Lower lobe of right lung (tissue), 2 donors: Measurements from ENCODE around the gene ALDH3A1. TPM values are rescaled to one million over a fixed set of nuclear protein-coding genes. Genes with fewer than 3 reads are reported as not detected.

ENCODE experiments used
- ATAC-seq, 2 donors: fragments of 200-7000 bp; cut with Tn5 transposase; one replicate each; pipeline ENCODE4 v1.9.1; 2020 to 2022; ENCODE audit warnings: mild to moderate bottlenecking in 2 of 2, moderate library complexity in 2 of 2
- DNase-seq: peaks from one replicate; pipeline ENCODE4 v3.0.0-alpha.2; 2020
- H3K27ac ChIP-seq: fragments of 200-600 bp; one replicate; pipeline ENCODE4 v1.8.0; 2022
- H3K27me3 ChIP-seq: fragments of 200-600 bp; one replicate; pipeline ENCODE4 v1.8.0; 2022; ENCODE audit warnings: low read depth
- H3K36me3 ChIP-seq: fragments of 200-600 bp; one replicate; pipeline ENCODE4 v1.8.0; 2022; ENCODE audit warnings: mild to moderate bottlenecking
- H3K4me1 ChIP-seq: fragments of 200-600 bp; one replicate; pipeline ENCODE4 v1.8.0; 2022
- H3K4me3 ChIP-seq: fragments of 200-600 bp; one replicate; pipeline ENCODE4 v1.8.0; 2022; ENCODE audit warnings: mild to moderate bottlenecking
- H3K9me3 ChIP-seq: fragments of 200-600 bp; one replicate; pipeline ENCODE4 v1.8.0; 2022
- intact Hi-C: fragments of 100-400 bp; cut with DNase I; formaldehyde crosslinking; loops from one replicate; pipeline ENCODE4 v1.11.0; 2022
- total RNA-seq: library from RNA; stranded (reverse); fragmentation: NEBNext Ultra II Directional; extraction: Animal tissue kit (Norgen Biotek cat#: 25700); gene quantifications from one replicate; pipeline ENCODE4 v1.2.1, GENCODE V29; 2021
- TF ChIP-seq, protein P1 (sequence below): fragments of 200-600 bp; IDR thresholded peaks from one replicate; pipeline ENCODE4 v1.8.0; 2022; ENCODE audit warnings: antibody characterized with exemption, mild to moderate bottlenecking
- donor health status: DM: no; HTN: yes; CAD: no; lungs with severe emphysema.

ALDH3A1 gene
- total RNA-seq, 1 donor from 2014 or later = 6.7 TPM

DNA sequence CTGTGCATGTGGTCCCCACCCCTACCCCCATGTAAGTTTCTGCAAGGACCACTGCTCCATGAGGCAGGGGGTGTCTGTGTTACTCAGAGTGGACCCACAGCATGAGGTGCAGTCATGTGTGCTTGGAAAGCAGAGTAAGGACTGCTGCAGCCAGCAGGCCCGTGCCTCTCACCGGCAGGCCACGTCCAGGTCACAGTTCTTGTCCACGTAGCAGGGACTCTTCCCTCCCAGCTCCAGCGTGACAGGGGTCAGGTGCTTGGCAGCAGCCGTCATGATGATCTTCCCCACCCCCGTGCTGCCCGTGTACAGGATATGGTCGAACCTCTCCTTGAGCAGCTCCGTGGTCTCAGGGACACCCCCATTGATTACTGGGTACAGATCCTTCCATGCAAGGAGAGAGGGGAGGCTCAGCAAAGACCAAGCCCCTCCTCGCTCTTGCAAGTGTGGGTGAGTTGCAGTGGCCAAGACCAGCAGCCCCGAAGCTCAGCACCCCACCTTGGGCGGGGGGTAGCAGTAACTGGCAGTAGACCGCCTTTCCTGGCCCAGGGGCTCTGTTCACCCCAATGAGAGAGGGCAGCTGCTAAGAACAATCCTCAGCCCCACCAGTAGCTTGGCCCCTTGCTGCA, 6.2 kb downstream of the ALDH3A1 start:
- intact Hi-C loops = no loop called here
- no peak for ATAC-seq
- H3K36me3 ChIP-seq = no peaks in the 10 kb centered on the region
- peaks cover 15% of the 10 kb centered on the region for H3K4me1 ChIP-seq
- H3K4me3 ChIP-seq = no peak overlapping the region
- no peak for DNase-seq
- TF ChIP-seq, protein P1, sequence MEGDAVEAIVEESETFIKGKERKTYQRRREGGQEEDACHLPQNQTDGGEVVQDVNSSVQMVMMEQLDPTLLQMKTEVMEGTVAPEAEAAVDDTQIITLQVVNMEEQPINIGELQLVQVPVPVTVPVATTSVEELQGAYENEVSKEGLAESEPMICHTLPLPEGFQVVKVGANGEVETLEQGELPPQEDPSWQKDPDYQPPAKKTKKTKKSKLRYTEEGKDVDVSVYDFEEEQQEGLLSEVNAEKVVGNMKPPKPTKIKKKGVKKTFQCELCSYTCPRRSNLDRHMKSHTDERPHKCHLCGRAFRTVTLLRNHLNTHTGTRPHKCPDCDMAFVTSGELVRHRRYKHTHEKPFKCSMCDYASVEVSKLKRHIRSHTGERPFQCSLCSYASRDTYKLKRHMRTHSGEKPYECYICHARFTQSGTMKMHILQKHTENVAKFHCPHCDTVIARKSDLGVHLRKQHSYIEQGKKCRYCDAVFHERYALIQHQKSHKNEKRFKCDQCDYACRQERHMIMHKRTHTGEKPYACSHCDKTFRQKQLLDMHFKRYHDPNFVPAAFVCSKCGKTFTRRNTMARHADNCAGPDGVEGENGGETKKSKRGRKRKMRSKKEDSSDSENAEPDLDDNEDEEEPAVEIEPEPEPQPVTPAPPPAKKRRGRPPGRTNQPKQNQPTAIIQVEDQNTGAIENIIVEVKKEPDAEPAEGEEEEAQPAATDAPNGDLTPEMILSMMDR = no peak
- no peaks in the 10 kb centered on the region for H3K9me3 ChIP-seq
- no peaks in the 10 kb centered on the region for H3K27me3 ChIP-seq
- H3K27ac ChIP-seq = no peak overlapping the region

DNA sequence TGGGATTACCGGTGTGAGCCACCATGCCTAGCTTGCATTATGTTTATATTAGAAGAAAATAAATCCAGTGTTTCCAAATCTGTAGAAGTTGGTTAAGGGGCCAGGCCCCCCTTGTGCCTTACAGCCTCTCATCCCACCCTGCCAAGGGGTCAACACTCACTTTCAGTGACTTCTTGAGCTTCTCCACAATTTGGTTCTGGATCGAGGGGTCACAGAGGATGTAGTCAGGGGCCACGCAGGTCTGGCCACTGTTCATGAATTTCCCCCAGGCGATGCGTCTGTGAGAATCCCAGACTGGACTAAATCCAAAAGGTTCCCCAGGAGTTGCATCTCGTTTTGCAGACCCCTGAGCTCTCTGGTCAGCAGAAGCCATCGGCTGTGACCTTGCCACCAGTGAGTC, 7.2 kb downstream of the ALDH3A1 start:
- no peaks in the 10 kb centered on the region for H3K36me3 ChIP-seq
- ATAC-seq = no peak
- no peak overlapping the region for H3K27ac ChIP-seq
- H3K4me3 ChIP-seq = no peak overlapping the region
- peaks cover 15% of the 10 kb centered on the region for H3K4me1 ChIP-seq
- H3K9me3 ChIP-seq = no peaks in the 10 kb centered on the region
- no peaks in the 10 kb centered on the region for H3K27me3 ChIP-seq
- intact Hi-C loops = no loop called here
- DNase-seq = no peak
- TF ChIP-seq, protein P1 = no peak

DNA sequence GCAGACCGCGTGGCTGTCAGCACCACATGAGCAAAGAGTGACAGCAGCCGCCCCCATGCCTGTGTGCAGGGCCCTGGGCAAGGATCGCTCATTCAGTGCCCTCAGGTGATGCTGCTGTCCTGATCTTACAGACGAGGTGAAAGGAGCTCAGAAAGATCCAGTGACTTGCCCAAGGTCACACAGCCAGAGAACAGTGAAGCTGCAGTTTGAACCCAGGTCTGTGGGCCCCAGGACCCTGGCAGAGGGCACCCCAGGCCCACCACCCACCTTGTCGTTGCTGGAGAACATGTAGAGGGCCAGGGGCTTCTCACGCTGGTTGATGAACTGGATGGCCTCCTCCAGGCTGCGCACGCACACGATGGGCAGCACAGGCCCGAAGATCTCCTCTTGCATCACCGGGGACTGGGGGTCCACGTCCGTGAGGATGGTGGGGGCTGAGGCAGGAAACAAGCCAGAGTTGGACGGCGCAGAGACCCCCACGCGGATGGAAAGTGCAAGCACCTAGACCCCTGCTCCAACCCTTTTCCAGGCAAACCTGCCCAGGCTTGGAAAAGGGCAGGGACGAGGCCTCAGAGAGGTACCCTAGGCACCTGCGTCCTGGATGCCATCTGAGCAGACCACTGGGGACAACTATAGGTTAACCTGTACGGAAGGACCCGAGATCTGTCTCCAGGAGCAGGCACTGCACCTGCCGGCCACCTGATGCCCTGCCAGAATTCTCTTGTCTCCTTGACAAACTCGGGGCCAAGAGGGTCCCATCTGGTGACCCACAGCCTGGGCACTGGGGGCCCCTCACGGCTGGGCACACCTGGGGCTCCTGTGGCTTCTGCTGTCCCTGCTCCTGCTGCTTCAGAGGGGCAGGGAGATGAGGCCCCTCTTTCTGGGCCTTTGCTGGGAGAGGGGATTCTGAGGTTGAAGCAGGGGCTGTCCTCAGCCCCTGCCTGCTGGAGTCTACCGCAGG, 8.6 kb downstream of the ALDH3A1 start:
- DNase-seq = no peak
- peaks cover 5% of the 10 kb centered on the region for H3K4me1 ChIP-seq
- no peak overlapping the region for H3K4me3 ChIP-seq
- H3K27ac ChIP-seq = no peak overlapping the region
- no peaks in the 10 kb centered on the region for H3K9me3 ChIP-seq
- TF ChIP-seq, protein P1 = no peak
- H3K27me3 ChIP-seq = no peaks in the 10 kb centered on the region
- no peak for ATAC-seq
- no peaks in the 10 kb centered on the region for H3K36me3 ChIP-seq
- intact Hi-C loops = no loop called here

- peaks cover 7% of the 10 kb centered on the region for H3K4me1 ChIP-seq
- H3K9me3 ChIP-seq = no peaks in the 10 kb centered on the region
- TF ChIP-seq, protein P1 = no peak
- H3K36me3 ChIP-seq = no peaks in the 10 kb centered on the region
- no peaks in the 10 kb centered on the region for H3K27me3 ChIP-seq
- intact Hi-C loops = no loop called here
- no peak overlapping the region for H3K4me3 ChIP-seq
- no peak for ATAC-seq
- no peak for DNase-seq
- no peak overlapping the region for H3K27ac ChIP-seq
Observed at GRCh38 chr17:19738757-19739156, 9.3 kb downstream of the ALDH3A1 start.

DNA sequence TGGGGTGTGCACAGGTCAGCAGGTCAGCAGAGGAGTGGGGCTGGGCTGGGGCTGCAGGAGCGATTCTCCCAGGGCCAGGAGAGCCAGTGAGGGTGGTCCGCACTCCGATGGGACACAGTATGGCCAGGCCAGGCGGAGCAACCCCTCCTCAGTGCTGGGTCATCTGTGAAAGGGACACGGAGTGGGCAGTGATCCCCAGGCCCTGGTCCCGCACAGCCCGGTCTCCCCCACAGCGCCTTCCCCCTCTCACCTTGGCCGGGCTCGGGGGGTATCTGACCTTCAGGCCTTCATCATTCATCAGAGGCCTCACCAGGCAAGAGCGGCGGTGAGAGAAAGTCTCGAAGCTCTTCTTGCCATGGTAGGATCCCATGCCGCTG, 10.0 kb downstream of the ALDH3A1 start:
- DNase-seq = no peak
- H3K27me3 ChIP-seq = no peaks in the 10 kb centered on the region
- TF ChIP-seq, protein P1 = no peak
- peaks cover 7% of the 10 kb centered on the region for H3K4me1 ChIP-seq
- H3K9me3 ChIP-seq = no peaks in the 10 kb centered on the region
- intact Hi-C loops = no loop called here
- no peak overlapping the region for H3K27ac ChIP-seq
- H3K36me3 ChIP-seq = no peaks in the 10 kb centered on the region
- H3K4me3 ChIP-seq = no peak overlapping the region
- no peak for ATAC-seq
